HepG2 (cell line): ENCODE data around the gene PRRT2. TPM values are rescaled to one million over a fixed set of nuclear protein-coding genes. Genes with fewer than 3 reads are reported as not detected.

ENCODE experiments used
- E2F2 ChIP-seq: sonication (generic); formaldehyde crosslinking; IDR thresholded peaks from 2 replicates; pipeline ENCODE4 v1.4.0; 2020; ENCODE audit warnings: missing genetic modification reagents, borderline replicate concordance
- FOSL2 ChIP-seq: sonication (generic); formaldehyde crosslinking; IDR thresholded peaks from 2 replicates; pipeline ENCODE4 v1.4.0; 2020; ENCODE audit warnings: missing genetic modification reagents
- FOXJ3 ChIP-seq: sonication (generic); formaldehyde crosslinking; IDR thresholded peaks from 2 replicates; pipeline ENCODE4 v1.4.0; 2020; ENCODE audit warnings: missing genetic modification reagents, mild to moderate bottlenecking, borderline replicate concordance
- GPN1 ChIP-seq: sonication (generic); formaldehyde crosslinking; IDR thresholded peaks from 2 replicates; pipeline ENCODE4 v1.5.1; 2020; ENCODE audit warnings: missing genetic modification reagents, borderline replicate concordance
- GRHL1 ChIP-seq: sonication (generic); formaldehyde crosslinking; conservative IDR thresholded peaks from 2 replicates; pipeline ENCODE4 v1.8.0; 2022; ENCODE audit warnings: missing genetic modification reagents
- IKZF5 ChIP-seq: IDR thresholded peaks from 2 replicates; pipeline ENCODE4 v1.6.1; 2018; ENCODE audit warnings: missing genetic modification reagents, mild to moderate bottlenecking, missing compliant biosample characterization
- KDM1A ChIP-seq: IDR thresholded peaks from 2 replicates; pipeline ENCODE4 v1.6.1; 2016; ENCODE audit warnings: missing compliant biosample characterization
- KMT2B ChIP-seq: IDR thresholded peaks from 2 replicates; pipeline ENCODE4 v1.6.1; 2016; ENCODE audit warnings: missing genetic modification reagents, missing compliant biosample characterization
- MIER2 ChIP-seq: IDR thresholded peaks from 2 replicates; pipeline ENCODE4 v1.6.1; 2016; ENCODE audit warnings: missing biosample characterization, missing genetic modification reagents
- MIER3 ChIP-seq: IDR thresholded peaks from 2 replicates; pipeline ENCODE4 v1.6.1; 2016; ENCODE audit warnings: missing compliant biosample characterization, borderline replicate concordance
- NCOR1 ChIP-seq: fragments of 200-600 bp; sonication (generic); IDR thresholded peaks from 2 replicates; pipeline ENCODE4 v1.7.0; 2017; ENCODE audit warnings: antibody characterized with exemption, low read length, borderline replicate concordance
- RFXAP ChIP-seq: sonication (generic); formaldehyde crosslinking; IDR thresholded peaks from 2 replicates; pipeline ENCODE4 v1.4.0; 2020; ENCODE audit warnings: missing genetic modification reagents, borderline replicate concordance
- RXRB ChIP-seq: IDR thresholded peaks from 2 replicates; pipeline ENCODE4 v1.6.1; 2016; ENCODE audit warnings: borderline replicate concordance, missing genetic modification reagents, missing compliant biosample characterization
- SP5 ChIP-seq: IDR thresholded peaks from 2 replicates; pipeline ENCODE4 v1.6.1; 2016; ENCODE audit warnings: low read depth, borderline replicate concordance
- SRSF9 ChIP-seq: fragments of 200-400 bp; formaldehyde crosslinking; IDR thresholded peaks from 2 replicates; pipeline ENCODE4 v1.6.1; 2018; ENCODE audit warnings: borderline replicate concordance, mild to moderate bottlenecking, low read depth, low read length; ENCODE audit not compliant: insufficient read depth, poor library complexity, severe bottlenecking
- TBL1XR1 ChIP-seq: fragments of 150-350 bp; IDR thresholded peaks from 2 replicates; pipeline ENCODE4 v1.6.1; 2014; ENCODE audit warnings: borderline replicate concordance, low read length; ENCODE audit not compliant: partially characterized antibody
- XRCC5 ChIP-seq: fragments of 200-400 bp; formaldehyde crosslinking; optimal IDR thresholded peaks from 2 replicates; pipeline ENCODE3; 2017; ENCODE audit warnings: mild to moderate bottlenecking, low read length
- ZBTB21 ChIP-seq: sonication (generic); formaldehyde crosslinking; IDR thresholded peaks from 2 replicates; pipeline ENCODE4 v1.4.0; 2020; ENCODE audit warnings: missing genetic modification reagents
- ZBTB43 ChIP-seq: sonication (generic); formaldehyde crosslinking; conservative IDR thresholded peaks from 2 replicates; pipeline ENCODE4 v1.4.0; 2020; ENCODE audit warnings: missing genetic modification reagents
- ZBTB7A ChIP-seq: sonication (generic); formaldehyde crosslinking; IDR thresholded peaks from 2 replicates; pipeline ENCODE4 v1.8.0; 2022; ENCODE audit warnings: mild to moderate bottlenecking, missing genetic modification reagents
- ZMAT3 ChIP-seq: sonication (generic); formaldehyde crosslinking; conservative IDR thresholded peaks from 2 replicates; pipeline ENCODE4 v1.7.0; 2021; ENCODE audit warnings: missing genetic modification reagents
- ZNF225 ChIP-seq: sonication (generic); formaldehyde crosslinking; IDR thresholded peaks from 2 replicates; pipeline ENCODE4 v1.4.0; 2020; ENCODE audit warnings: mild to moderate bottlenecking, missing genetic modification reagents
- ZNF235 ChIP-seq: sonication (generic); formaldehyde crosslinking; IDR thresholded peaks from 2 replicates; pipeline ENCODE4 v1.8.1; 2023; ENCODE audit warnings: mild to moderate bottlenecking, missing genetic modification reagents, borderline replicate concordance
- ZNF34 ChIP-seq: sonication (generic); formaldehyde crosslinking; IDR thresholded peaks from 2 replicates; pipeline ENCODE4 v1.4.0; 2020; ENCODE audit warnings: mild to moderate bottlenecking, missing genetic modification reagents, borderline replicate concordance
- ZNF354B ChIP-seq: sonication (generic); formaldehyde crosslinking; IDR thresholded peaks from 2 replicates; pipeline ENCODE4 v1.8.0; 2022; ENCODE audit warnings: mild to moderate bottlenecking, missing genetic modification reagents
- ZNF550 ChIP-seq: sonication (generic); formaldehyde crosslinking; IDR thresholded peaks from 2 replicates; pipeline ENCODE4 v1.4.0; 2020; ENCODE audit warnings: mild to moderate bottlenecking, missing genetic modification reagents, borderline replicate concordance
- polyA plus RNA-seq, 8 experiments: library from polyadenylated mRNA; depleted of rRNA in 3 of 8; stranded (reverse) in 7 of 8; unstranded in 1 of 8; fragments of >200 nt; fragmentation: Illumina TruSeq in 4 of 8; extraction: Trizol in 4 of 8; gene quantifications; 2 replicates each; pipeline versions ENCODE4 v1.2.1 to v1.2.3, GENCODE V29; 2011 to 2016; ENCODE audit warnings: low read depth in 4 of 8, missing spikeins in 1 of 8, mixed read lengths in 1 of 8; ENCODE audit not compliant: insufficient read depth in 1 of 8
- total RNA-seq, 5 experiments: library from RNA; depleted of rRNA; stranded (reverse); fragments of >200 nt; fragmentation: Illumina TruSeq; extraction: Trizol; gene quantifications; 2 replicates each; pipeline ENCODE4 v1.2.3, GENCODE V29; 2016; ENCODE audit warnings: low read depth in 1 of 5

Gene PRRT2
- total and polyA plus RNA-seq, 2 of the 13 experiments (the other 11 are each of a cell fraction or from before 2014, with no cell fraction given) = 0.51 to 1.1 TPM

- no peak for TF ChIP-seq ZBTB7A (CRISPR knock-in tag)
- no peak for TF ChIP-seq ZNF354B (CRISPR knock-in tag)
- TF ChIP-seq SRSF9 = no peak
- peak; percentile 75; the same call in 1 of the 2 replicates for TF ChIP-seq RFXAP (CRISPR knock-in tag)
- no peak for TF ChIP-seq TBL1XR1
- TF ChIP-seq IKZF5 (CRISPR knock-in tag) = no peak
- TF ChIP-seq ZNF550 = no peak
- TF ChIP-seq ZNF235 (CRISPR knock-in tag) = no peak
- peak; percentile 33; the same call in 1 of the 2 replicates for TF ChIP-seq ZBTB43
- no peak for TF ChIP-seq MIER3 (CRISPR knock-in tag)
- TF ChIP-seq ZMAT3 (CRISPR knock-in tag) = no peak; the same call in 1 of the 2 replicates
- peak; percentile 44; the same call in 1 of the 2 replicates for TF ChIP-seq RXRB (CRISPR knock-in tag)
- no peak for TF ChIP-seq E2F2 (CRISPR knock-in tag)
- peak; percentile 71 for TF ChIP-seq XRCC5
- no peak for TF ChIP-seq KDM1A (CRISPR knock-in tag)
- TF ChIP-seq SP5 (CRISPR knock-in tag) = no peak
- no peak for TF ChIP-seq FOXJ3 (CRISPR knock-in tag)
- no peak for TF ChIP-seq ZBTB21 (CRISPR knock-in tag)
- no peak for TF ChIP-seq ZNF34 (CRISPR knock-in tag)
- TF ChIP-seq NCOR1 = no peak
- no peak for TF ChIP-seq GPN1
- TF ChIP-seq ZNF225 = peak; percentile 77; the same call in 1 of the 2 replicates
- no peak for TF ChIP-seq KMT2B (CRISPR knock-in tag)
- TF ChIP-seq FOSL2 (CRISPR knock-in tag) = peak; percentile 64
- TF ChIP-seq GRHL1 = no peak
- 0 out of 2 replicates have a peak, but pooled peaks have one; percentile 45 for TF ChIP-seq MIER2 (CRISPR knock-in tag)
These were observed 660 bp upstream of the PRRT2 start (continued) for GRCh38 chr16:29811170-29811895.
